DND-41 (cell line): Measurements from ENCODE around the gene GUCY1A1.

Experiments used
- ATAC-seq: fragments of 200-7000 bp; cut with Tn5 transposase; 3 replicates; pipeline ENCODE4 v1.9.1; 2021; ENCODE audit warnings: low read depth; ENCODE audit not compliant: insufficient read depth
- DNase-seq: peaks from one replicate; pipeline ENCODE4 v3.0.0-alpha.2; 2020
- H2AFZ ChIP-seq: 2 replicates; pipeline ENCODE4 v1.6.0; 2012; ENCODE audit warnings: low read depth, low read length
- H3K27ac ChIP-seq: 2 replicates; pipeline ENCODE4 v1.5.1; 2012; ENCODE audit warnings: low read length, inconsistent platforms
- H3K27me3 ChIP-seq: fragments of 200-600 bp; sonication (generic); 2 replicates; pipeline ENCODE4 v1.6.0; 2012; ENCODE audit warnings: low read length, mild to moderate bottlenecking, inconsistent platforms; ENCODE audit not compliant: insufficient read depth, poor library complexity
- H3K36me3 ChIP-seq: 2 replicates; pipeline ENCODE4 v1.5.1; 2012; ENCODE audit warnings: low read length, inconsistent platforms; ENCODE audit not compliant: insufficient read depth
- H3K4me1 ChIP-seq: 2 replicates; pipeline ENCODE4 v1.5.1; 2012; ENCODE audit warnings: mild to moderate bottlenecking, low read length; ENCODE audit not compliant: insufficient read depth
- H3K4me2 ChIP-seq: 2 replicates; pipeline ENCODE4 v1.6.0; 2012; ENCODE audit warnings: mild to moderate bottlenecking, moderate library complexity, low read length, inconsistent platforms; ENCODE audit not compliant: insufficient read depth
- H3K4me3 ChIP-seq, 2 experiments: fragments of 200-600 bp in 1 of 2; shearing (Covaris generic) in 1 of 2; 2 replicates each; pipeline ENCODE4 v1.5.1; 2012 to 2016; ENCODE audit warnings: inconsistent platforms in 2 of 2, low read length in 2 of 2, mild to moderate bottlenecking in 2 of 2, low read depth in 1 of 2, moderate library complexity in 1 of 2
- H3K79me2 ChIP-seq: 2 replicates; pipeline ENCODE4 v1.6.0; 2012; ENCODE audit warnings: low read length, inconsistent platforms; ENCODE audit not compliant: insufficient read depth
- H3K9ac ChIP-seq: 2 replicates; pipeline ENCODE4 v1.6.0; 2012; ENCODE audit warnings: low read depth, mild to moderate bottlenecking, inconsistent platforms, low read length, moderate library complexity
- H3K9me3 ChIP-seq: 2 replicates; pipeline ENCODE4 v1.5.1; 2012; ENCODE audit warnings: low read length, moderate library complexity, mild to moderate bottlenecking, inconsistent platforms; ENCODE audit not compliant: insufficient read depth, severe bottlenecking
- H4K20me1 ChIP-seq: 2 replicates; pipeline ENCODE4 v1.6.0; 2012; ENCODE audit warnings: low read length; ENCODE audit not compliant: insufficient read depth
- EZH2 ChIP-seq: IDR thresholded peaks from 3 replicates; pipeline ENCODE4 v1.6.1; 2012; ENCODE audit warnings: borderline replicate concordance, low read depth, mild to moderate bottlenecking, moderate library complexity, low read length, inconsistent platforms; ENCODE audit not compliant: severe bottlenecking
- TF ChIP-seq, protein P1 (sequence below): IDR thresholded peaks from 2 replicates; pipeline ENCODE4 v1.5.1; 2012; ENCODE audit warnings: borderline replicate concordance, low read length, moderate library complexity, mild to moderate bottlenecking; ENCODE audit not compliant: poor library complexity, severe bottlenecking; ENCODE audit errors: extremely low read depth

Gene GUCY1A1

DNA sequence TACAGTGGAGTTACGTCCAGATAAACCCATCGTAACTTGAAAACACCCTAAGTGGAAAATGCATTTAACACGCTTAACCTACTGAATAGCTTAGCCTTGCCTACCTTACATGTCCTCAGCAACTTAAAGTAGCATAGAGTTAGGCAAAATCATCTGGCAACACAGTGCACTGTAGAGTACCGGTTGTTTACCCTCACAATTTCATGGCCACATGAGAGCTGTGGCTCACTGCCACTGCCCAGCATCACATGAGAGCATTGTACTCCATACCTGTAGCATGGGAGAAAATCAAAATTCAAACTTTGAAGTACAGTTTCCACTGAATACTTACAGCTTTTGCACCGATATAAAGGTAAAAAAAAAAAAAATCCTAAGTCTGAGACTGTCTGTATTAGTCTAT lies 40.6 kb downstream of the GUCY1A1 start:
- Histone ChIP-seq H3K27ac (no peak overlapping the region), H3K36me3 (peaks cover 28% of the 10 kb centered on the region; the same call in 1 of the 2 replicates), H2AFZ (no peak overlapping the region), H3K79me2 (no peaks in the 10 kb centered on the region), H3K27me3 (no peaks in the 10 kb centered on the region), H3K4me3 (no peak overlapping the region), H3K4me1 (no peaks in the 10 kb centered on the region), H4K20me1 (no peaks in the 10 kb centered on the region), H3K4me2 (no peak overlapping the region), H3K9me3 (no peaks in the 10 kb centered on the region), H3K9ac (no peak overlapping the region)
- DNase-seq = no peak
- ATAC-seq = no peak
- TF ChIP-seq, protein P1, sequence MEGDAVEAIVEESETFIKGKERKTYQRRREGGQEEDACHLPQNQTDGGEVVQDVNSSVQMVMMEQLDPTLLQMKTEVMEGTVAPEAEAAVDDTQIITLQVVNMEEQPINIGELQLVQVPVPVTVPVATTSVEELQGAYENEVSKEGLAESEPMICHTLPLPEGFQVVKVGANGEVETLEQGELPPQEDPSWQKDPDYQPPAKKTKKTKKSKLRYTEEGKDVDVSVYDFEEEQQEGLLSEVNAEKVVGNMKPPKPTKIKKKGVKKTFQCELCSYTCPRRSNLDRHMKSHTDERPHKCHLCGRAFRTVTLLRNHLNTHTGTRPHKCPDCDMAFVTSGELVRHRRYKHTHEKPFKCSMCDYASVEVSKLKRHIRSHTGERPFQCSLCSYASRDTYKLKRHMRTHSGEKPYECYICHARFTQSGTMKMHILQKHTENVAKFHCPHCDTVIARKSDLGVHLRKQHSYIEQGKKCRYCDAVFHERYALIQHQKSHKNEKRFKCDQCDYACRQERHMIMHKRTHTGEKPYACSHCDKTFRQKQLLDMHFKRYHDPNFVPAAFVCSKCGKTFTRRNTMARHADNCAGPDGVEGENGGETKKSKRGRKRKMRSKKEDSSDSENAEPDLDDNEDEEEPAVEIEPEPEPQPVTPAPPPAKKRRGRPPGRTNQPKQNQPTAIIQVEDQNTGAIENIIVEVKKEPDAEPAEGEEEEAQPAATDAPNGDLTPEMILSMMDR = no peak
- no peak for TF ChIP-seq EZH2

DNA sequence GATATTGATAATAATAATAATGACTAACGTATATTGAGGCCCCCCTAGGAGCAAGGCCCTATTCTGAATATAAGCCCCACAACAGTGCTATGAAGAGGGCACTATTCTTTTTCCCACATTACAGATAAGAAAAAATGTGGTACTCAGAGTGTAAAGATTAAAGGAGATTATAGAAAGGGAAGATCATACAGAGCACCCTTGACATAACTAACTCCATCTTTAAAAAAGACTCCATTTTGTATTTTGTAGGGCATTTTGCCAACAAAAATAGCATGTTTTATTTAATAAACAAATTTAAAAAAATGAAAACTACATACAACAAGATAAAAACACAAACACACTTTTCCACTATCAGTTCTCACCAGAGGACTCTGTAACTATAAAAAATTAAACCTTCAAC lies 42.1 kb downstream of the GUCY1A1 start:
- no peak for ATAC-seq

GRCh38 chr4:155709918-155710317 lies 43.3 kb downstream of the GUCY1A1 start:
- no peaks in the 10 kb centered on the region for H3K9me3 ChIP-seq
- H3K4me3 ChIP-seq = no peak overlapping the region
- no peak overlapping the region for H3K9ac ChIP-seq
- H4K20me1 ChIP-seq = no peaks in the 10 kb centered on the region
- H3K36me3 ChIP-seq = peaks cover 30% of the 10 kb centered on the region; the same call in 1 of the 2 replicates
- no peaks in the 10 kb centered on the region for H3K27me3 ChIP-seq
- no peak for TF ChIP-seq EZH2
- TF ChIP-seq, protein P1 = no peak
- H3K27ac ChIP-seq = no peak overlapping the region
- no peaks in the 10 kb centered on the region for H3K79me2 ChIP-seq
- no peaks in the 10 kb centered on the region for H3K4me1 ChIP-seq
- no peak overlapping the region for H3K4me2 ChIP-seq
- ATAC-seq = no peak
- DNase-seq = no peak
- H2AFZ ChIP-seq = no peak overlapping the region

More for the DNA sequence above, 42.1 kb downstream of the GUCY1A1 start:
- no peak for TF ChIP-seq EZH2
- TF ChIP-seq, protein P1 = no peak
- Histone ChIP-seq H3K27me3 (no peaks in the 10 kb centered on the region), H3K79me2 (no peaks in the 10 kb centered on the region), H3K27ac (no peak overlapping the region), H3K4me3 (no peak overlapping the region), H3K9me3 (no peaks in the 10 kb centered on the region), H3K4me2 (no peak overlapping the region), H3K9ac (no peak overlapping the region), H3K36me3 (peaks cover 31% of the 10 kb centered on the region; the same call in 1 of the 2 replicates), H2AFZ (no peak overlapping the region), H3K4me1 (no peaks in the 10 kb centered on the region), H4K20me1 (no peaks in the 10 kb centered on the region)
- DNase-seq = no peak

GRCh38 chr4:155711556-155711955 lies 44.9 kb downstream of the GUCY1A1 start:
- Histone ChIP-seq H3K4me3 (no peak overlapping the region), H3K79me2 (no peaks in the 10 kb centered on the region), H2AFZ (no peak overlapping the region), H3K27ac (no peak overlapping the region), H3K9ac (no peak overlapping the region), H3K4me2 (no peak overlapping the region), H3K27me3 (no peaks in the 10 kb centered on the region), H3K9me3 (no peaks in the 10 kb centered on the region), H4K20me1 (no peaks in the 10 kb centered on the region), H3K4me1 (no peaks in the 10 kb centered on the region), H3K36me3 (peaks cover 24% of the 10 kb centered on the region; the same call in 1 of the 2 replicates)
- TF ChIP-seq EZH2 = no peak
- TF ChIP-seq, protein P1 = no peak
- no peak for DNase-seq
- ATAC-seq = no peak
